ENCODE data around the gene COMMD7. TPM values are rescaled to one million over a fixed set of nuclear protein-coding genes. Genes with fewer than 3 reads are reported as not detected.

COMMD7 gene
- total RNA-seq, 1 experiment from 2014 or later: 66.1 TPM

- no peak overlapping the region for H3K23ac ChIP-seq (ENCODE audit: insufficient read length, low read depth, low read length)
- Mint-ChIP-seq H3K4me3 (no peak overlapping the region), H3K4me1 (peaks cover 16 to 20% of the 10 kb centered on the region in 2 experiments), H3K36me3 (ENCODE audit: insufficient read depth in 1 of 3, low read depth in 3 of 3) (peaks cover 3 to 64% (median 36%) of the 10 kb centered on the region in 3 experiments; a peak in 6 of 7 replicates), H3K27ac (peak overlapping the region; percentile 66 to 92 (median 81); a peak in 6 of 7 replicates), H3K9me3 (no peaks in the 10 kb centered on the region), H3K27me3 (ENCODE audit: low read depth) (no peaks in the 10 kb centered on the region)
- H2BK20ac ChIP-seq (ENCODE audit: low read depth, low read length, poor library complexity, severe bottlenecking): no peak overlapping the region
- H3K56ac ChIP-seq (ENCODE audit: insufficient read length, low read depth, low read length): no peak overlapping the region
- H4K20me1 ChIP-seq (ENCODE audit: control insufficient read depth, insufficient read depth, insufficient read length): no peaks in the 10 kb centered on the region
- H3K9ac ChIP-seq (ENCODE audit: extremely low read depth, insufficient read length, low read length): no peak overlapping the region
- H2BK15ac ChIP-seq (ENCODE audit: low read depth, low read length): no peak overlapping the region
- no peaks in the 10 kb centered on the region for H3K79me2 ChIP-seq (ENCODE audit: insufficient read depth, low read length)
- no peak overlapping the region for H2BK5ac ChIP-seq (ENCODE audit: insufficient read length, low read length)
- no peak overlapping the region for H3K14ac ChIP-seq (ENCODE audit: insufficient read depth, low read length)
- no peak overlapping the region for H2AFZ ChIP-seq (ENCODE audit: low read length)
- no peak overlapping the region for H3T11ph ChIP-seq (ENCODE audit: low read length)
- no peaks in the 10 kb centered on the region for H3K79me1 ChIP-seq (ENCODE audit: insufficient read depth, low read depth, low read length, poor library complexity, severe bottlenecking)
- H3K4me1 ChIP-seq (ENCODE audit: insufficient read depth, low read length): no peaks in the 10 kb centered on the region
- no peaks in the 10 kb centered on the region for H3K23me2 ChIP-seq (ENCODE audit: insufficient read length, low read depth, low read length, poor library complexity, severe bottlenecking)
- H4K5ac ChIP-seq (ENCODE audit: insufficient read length, low read depth, low read length): no peak overlapping the region
- no peak for DNase-seq
- H3K4me2 ChIP-seq (ENCODE audit: insufficient read depth, insufficient read length, low read length): no peak overlapping the region
- H3K4ac ChIP-seq (ENCODE audit: low read depth, low read length): no peak overlapping the region
- H4K8ac ChIP-seq (replicated peaks; ENCODE audit: insufficient read length, low read depth, low read length): no peak overlapping the region
- H2AK5ac ChIP-seq (ENCODE audit: insufficient read length, low read length): no peak overlapping the region
- H2BK120ac ChIP-seq (ENCODE audit: low read depth, low read length, poor library complexity, severe bottlenecking): no peak overlapping the region
- H3K27me3 ChIP-seq (ENCODE audit: insufficient read depth, low read length): no peaks in the 10 kb centered on the region
- H4K91ac ChIP-seq (ENCODE audit: insufficient read length, low read depth, low read length): no peak overlapping the region
- no peaks in the 10 kb centered on the region for H3K9me3 ChIP-seq (ENCODE audit: control insufficient read depth, low read depth, low read length)
- WGBS (ENCODE audit: extremely low coverage, insufficient read length, low lambda C conversion rate): no CpG with 5 or more reads among the region's 3 CpGs
- no peak for TF ChIP-seq CTCF (conservative IDR thresholded peaks at IDR 0.05)
- no peak overlapping the region for H2BK12ac ChIP-seq (ENCODE audit: insufficient read length, low read depth, low read length)
- H3K27ac ChIP-seq (ENCODE audit: insufficient read length, low read depth, low read length): no peak overlapping the region
- H3K18ac ChIP-seq (ENCODE audit: insufficient read length, low read depth, low read length): no peak overlapping the region
Observed at GRCh38 chr20:32697608-32698007, 45.7 kb downstream of the COMMD7 start.
